HG02981 (cell line): ENCODE results near the gene PIP5K1C.

Experiments used
- ATAC-seq: cut with Tn5 transposase; IDR thresholded peaks from one replicate; pipeline ENCODE4 v1.9.1; 2021; ENCODE audit warnings: mild to moderate bottlenecking, moderate library complexity; ENCODE audit not compliant: unreplicated experiment

PIP5K1C gene

DNA sequence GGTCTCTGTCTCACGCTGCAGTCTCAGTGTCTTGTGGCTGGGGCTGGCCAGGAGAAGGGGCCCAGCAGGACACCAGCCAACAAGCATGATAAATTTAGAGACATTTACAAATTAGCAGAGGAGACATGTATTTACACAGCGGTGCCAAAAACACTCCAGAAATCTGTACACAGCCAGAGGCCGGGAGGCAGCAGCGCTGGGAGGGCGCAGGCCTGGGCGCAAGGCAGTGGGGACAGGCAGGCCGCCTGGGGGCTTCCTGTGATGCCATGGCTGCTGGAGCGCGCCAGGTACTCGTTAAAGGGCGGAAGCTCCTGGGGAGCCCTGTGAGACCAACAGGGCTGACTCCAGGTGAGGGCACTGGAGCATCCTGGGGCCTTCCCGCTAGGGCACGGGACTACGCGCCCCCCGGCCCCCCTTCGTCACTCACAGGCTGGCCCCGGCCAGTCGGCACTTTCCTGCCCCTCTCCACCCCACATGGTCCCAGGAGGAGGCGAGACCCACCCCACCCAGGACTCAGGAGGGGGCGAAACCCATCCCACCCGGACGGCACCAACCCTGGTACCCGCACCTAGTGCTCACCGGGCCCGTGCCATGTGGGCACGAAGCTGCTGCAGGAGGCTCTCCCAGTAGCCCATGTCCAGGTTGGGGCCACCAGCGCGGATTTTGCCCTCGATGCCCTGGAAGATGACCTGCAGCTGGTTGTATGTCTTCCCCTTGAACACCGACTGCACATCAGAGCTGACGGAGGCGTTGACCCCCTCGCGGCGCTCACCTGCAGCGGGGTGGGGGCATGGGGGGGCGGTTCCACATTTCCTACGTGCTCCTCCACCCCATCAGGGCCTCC, 86.2 kb downstream of the PIP5K1C start:
- ATAC-seq: no peak

DNA sequence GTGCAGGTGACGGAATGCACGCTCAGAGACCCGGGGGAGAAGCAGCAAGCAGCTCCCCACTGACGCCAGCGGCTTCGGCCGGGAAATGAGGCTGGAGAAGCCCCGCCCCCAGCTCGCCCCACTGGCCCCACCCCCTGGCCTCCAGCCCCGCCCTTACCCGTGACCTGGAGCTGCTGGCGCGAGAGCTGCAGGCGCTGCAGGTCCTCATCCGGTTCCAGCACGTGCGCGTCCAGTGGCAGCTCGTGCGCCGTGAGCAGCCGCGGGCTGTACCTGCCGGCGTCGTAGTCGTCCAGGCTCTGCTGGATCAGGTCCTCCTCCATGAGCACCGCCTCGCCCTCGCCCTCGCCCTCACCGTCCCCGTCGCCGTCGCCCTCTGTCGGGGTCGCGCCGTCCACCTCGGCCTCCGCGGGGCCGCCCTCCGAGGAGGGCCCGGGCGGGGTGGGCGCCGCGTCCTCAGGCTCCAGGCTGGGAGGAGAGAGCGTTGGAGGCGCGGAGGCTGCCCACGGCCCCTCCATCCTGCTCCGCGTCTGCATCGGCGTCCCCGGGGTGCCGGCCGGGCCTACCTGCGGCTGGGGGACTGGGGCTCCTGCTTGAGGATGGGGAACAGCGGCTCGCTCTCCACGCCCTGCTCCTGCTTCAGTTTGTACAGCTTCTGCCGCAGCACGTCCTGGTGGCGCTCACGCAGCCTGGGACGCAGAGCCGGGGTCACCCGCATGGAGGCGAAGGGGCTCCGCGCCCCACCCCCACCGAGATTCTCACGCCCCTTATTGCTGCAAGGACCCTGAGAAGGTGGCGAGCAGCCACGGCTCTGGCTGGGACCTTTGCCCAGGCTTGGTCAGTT, 87.1 kb downstream of the PIP5K1C start:
- no peak for ATAC-seq

DNA sequence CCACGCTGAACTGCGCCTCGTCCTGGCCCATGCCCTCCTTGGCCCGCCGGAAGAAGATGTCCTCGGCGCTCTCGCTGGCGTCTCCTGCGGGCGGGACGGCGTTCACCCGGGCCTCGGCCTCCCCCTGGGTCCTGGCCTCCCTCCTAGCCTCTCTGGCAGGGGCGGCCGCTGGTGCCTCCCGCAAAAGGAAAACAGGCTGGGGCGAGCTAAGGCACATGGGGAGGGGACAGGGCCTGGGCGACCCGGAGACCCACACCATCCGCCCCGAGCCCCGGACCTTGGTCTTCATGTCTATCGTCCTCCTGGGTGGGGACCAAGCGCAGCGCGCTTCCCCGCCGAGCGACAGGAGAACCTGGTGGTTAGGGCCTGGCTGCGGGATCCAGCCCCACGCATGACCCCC, 87.9 kb downstream of the PIP5K1C start:
- ATAC-seq: no peak

DNA sequence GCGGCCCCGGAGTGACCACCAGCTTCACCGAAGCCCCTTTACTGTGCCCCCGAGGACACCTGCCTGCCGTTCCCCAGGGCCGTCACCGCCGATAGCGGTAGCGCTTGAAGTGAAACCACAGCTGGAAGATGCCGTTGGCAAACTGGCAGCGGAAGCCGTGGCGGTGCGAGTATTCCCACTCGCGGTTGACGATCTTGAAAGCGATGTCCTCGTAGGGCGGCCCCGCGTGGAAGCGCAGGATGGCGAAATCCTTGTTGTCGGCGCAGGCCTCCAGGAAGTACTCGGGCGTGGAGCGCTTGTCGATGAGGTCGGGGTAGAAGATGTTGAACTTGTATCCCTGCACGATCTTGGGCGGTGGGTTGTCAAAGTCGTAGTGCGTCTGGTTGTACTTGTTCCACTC, 88.4 kb downstream of the PIP5K1C start:
- ATAC-seq: no peak

DNA sequence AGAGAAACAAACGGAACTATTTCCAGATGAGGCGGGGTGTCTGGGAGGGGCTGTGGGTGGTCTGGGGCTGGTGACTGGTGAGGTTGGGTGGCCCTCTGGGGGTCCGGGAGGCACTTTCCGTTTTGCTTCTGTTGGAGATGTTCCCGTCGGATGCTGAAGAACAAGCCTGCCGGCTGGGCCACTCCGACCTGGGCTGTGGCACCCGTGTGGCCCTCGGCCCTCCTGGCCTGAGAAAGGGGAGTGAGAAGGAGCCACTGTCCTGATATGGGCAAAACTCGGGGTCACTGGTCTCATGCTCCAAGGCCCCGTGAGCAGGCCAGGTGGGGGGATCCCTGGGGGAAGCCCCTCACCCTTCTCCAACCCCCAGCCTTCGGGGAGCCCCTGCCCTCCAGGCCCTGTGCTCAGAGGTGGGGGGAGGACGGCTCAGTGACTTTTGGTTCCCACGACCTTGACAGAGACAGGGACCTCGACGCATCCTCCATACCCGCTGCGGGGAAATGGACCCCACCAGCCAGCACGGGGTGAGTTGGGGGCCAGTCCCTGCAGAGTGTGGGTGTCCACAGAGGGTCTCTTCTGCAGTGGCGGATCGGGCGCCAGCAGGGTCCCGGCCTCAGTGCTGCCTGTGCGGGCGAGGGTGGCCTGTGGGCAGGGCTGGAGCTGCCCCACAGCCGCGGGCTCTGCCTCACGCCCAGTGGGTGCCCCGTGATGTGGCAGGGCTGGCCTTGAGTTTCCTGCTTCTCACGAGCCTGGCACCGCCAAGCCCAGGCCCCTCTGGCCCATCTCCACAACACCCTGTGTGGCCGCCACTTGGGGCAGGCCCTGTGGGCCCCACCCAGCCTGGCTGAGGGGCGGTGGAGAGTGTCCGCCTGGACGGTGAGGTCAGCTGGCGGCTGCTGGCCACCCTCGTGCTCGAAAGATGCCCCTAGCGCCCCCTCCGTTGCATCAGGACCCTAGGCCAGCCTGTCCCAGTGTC, 89.2 kb downstream of the PIP5K1C start:
- no peak for ATAC-seq

DNA sequence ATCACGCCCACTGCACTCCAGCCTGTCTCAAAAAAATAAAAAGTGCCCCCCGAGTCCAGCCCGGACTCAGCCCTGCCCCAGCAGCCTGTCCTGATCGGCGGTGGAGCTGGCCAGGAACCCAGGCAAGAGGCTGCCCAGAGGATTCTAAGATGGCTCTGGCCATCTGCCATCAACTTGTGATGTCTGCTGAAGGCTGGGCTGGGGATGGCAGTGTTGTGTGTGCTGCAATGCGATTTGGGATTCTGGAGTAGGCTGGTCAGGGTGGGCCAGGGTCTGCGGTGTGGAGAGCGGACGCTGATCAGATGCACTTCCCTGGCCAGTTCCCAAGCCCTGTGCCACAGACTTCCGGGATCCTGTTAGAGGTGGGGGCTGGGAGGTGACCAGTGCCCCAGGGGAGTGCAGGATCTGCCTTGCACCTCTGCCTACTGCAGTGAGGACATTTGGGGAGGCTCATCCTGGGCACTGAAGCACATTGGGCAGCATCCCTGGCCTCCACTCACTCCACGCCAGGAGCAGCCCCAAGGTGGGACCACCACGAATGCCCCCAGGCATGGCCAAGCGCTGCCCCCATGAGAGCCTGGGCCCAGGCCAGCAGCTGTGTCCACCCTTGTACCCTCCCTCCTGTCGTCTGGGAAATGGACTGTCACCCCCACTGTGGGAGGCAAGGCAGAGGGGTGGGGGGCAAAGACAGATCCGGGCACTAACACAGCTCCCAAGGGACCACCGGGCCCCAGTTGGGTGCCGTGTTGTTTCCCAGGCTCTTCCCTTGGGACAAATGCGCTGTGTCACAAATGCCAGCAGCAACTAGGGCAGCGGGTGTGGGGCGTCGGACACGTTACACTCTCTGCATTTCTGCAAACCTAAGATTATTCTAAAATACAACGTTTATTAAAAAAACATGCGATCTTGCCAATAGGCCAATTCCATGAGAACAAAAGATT, 90.2 kb downstream of the PIP5K1C start:
- ATAC-seq: no peak

DNA sequence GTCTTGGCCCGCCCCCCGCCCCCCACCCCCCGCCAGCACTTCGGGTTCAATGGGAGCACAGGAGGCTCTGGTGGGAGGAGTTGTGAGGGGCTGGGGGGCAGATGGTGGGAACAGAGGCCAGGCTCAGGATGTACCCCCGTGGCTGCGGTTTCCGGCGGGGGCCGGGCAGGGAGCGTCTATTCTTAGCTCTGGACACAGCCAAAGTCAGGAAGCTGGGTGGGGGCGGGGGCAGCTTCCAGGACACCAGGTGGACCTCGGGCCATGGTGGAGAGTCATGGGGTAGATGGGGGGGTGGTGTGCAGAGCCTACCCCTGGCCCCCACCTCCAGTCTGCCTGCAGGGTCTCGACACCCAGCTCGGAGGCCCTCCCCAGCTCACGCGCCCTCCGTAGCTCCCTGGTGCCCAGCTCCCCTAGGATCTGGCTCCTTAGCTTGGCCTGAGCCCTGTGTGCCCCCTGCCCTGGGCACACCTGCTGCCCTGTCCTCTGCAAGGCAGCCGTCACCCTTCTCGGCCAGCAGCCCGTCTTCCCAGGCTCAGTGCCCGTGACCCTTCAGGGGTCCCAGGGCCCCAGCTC, 91.4 kb downstream of the PIP5K1C start:
- ATAC-seq: no peak

DNA sequence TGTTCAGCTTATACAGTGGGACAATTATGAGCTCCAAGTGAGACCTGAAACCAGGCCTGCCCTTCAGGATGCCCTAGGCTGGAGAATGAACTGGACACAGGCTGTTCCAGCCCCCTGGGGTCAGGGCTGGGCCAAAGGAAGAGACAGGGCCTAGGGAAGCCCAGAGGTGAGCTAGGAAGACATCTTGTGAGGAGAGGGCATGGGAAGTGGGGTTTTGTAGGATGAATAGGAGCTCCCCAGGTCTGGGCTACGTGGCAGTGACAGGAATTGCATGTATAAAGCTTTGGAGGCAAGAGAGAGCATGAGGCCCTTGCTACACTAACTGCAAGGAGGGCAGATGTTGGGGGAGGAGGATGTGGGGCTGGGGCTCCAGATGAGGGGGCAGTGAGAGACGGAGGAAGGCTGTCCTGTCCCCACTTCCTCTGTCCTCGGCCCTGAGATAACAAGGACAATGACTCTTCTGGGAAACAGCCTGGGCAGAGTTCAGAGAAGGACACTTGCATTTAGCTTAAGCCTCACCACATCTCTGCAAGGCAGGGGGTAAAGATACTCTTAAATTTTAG, 92.1 kb downstream of the PIP5K1C start:
- no peak for ATAC-seq

DNA sequence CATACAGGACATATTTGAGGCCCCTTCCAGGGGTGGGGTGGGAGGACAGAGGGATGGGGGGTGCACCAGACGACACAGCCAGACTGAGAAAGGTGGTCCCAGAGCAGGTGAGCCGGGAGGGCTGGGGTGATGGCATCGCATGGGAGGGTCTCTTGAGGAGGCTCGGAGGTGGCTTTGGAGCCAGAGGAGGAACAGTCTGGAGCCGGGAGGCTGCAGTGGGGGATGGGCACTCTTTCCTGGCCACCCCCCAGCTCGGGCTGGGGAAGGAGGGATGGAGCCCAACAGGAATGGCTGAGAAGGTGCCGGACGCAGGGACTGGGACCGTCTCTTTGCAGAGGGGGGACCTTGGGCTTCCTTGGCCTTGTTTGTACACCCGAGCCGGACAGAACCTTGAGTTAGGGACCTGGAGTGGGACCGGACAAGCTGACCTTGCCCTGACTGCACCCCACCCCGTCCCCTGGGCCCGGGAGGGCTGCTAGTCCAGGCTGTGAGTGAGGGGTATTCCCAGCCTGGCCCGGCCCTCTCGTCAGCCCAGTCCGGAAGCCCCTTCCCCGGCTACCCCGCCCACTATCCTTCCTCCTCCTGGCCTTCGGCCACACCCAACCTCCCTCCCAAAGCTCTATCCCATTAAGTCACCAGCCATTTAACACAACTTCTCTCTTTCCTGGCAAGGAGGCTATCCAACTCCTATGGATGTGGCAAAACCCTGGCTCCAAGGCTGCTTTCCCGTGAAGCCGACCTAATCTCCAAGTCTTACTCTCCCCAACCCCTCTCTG, 92.8 kb downstream of the PIP5K1C start:
- no peak for ATAC-seq

DNA sequence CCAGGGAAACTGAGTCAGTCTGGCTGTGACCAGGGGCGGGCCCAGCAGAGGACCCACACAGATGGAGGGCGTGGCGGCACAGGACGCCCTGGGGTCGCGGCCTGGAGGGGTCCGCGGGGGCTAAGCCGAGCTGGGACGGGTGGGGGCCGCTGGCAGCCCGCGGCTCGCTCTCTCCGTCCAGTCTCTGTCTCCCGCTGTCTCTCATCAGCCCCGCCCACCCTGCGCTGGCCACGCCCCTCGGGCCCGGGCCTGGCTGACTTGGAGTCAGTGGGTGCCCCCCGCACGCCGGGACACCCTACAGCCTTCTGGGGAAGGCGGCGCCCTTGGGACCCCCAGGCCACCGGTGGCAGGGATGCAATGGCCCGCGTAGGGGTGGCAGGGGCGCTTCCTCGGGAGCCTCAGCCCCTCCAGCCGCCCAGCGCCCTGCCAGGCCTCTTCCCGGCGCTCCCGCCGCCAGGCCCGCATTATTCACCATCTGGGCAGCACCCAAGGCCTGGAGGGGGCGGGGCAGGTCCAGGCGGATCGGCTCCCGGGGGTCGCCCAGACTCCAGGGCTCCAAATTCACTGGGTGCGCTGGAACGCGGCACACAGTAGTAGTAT, 93.5 kb downstream of the PIP5K1C start, which contains the start of gene TBXA2R:
TBXA2R (minus strand) TSS at position 186 of the 600 bp plus-strand sequence. CDS start 6,241 bp downstream, outside the sequence.
- ATAC-seq: no peak

DNA sequence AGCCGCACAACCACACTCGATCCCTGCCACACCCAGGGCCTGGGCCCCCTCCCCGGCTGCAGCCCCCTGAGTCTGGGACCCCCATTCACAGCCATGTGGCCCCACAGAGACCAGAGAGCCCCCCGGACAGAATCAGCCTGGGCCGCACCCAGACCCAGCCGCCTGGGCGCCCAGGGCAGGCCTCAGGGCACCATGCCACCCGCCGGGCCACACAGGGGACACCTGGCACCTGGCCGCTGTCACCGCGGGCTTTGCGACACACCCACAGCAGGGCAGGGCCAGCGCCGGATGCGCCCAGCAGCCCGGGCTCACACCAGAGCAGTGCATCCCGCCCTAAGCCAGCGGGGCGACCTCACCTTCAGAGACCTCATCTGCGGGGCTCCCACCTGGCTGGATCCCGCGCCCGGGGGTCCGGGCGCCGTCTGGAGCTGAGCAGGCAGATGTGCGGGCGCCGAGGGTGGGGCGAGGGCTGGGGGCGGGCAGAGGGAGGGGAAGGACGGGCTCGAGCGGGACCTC, 94.0 kb downstream of the PIP5K1C start:
- no peak for ATAC-seq

DNA sequence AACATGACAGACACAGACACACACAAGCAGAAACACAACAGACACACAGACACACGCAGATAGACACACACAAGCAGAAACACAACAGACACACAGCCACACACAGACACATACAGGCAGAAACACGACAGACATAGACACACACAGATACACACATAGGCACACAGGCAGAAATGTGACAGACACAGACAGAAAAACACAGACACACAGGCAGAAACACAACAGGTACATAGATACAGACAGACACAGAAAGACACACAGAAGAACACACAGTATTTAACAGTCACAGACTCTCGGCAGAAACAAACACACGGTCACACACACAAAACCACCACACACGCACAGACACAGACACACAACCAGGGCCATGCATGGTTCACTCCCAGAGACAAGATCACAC, 94.5 kb downstream of the PIP5K1C start:
- ATAC-seq: no peak

DNA sequence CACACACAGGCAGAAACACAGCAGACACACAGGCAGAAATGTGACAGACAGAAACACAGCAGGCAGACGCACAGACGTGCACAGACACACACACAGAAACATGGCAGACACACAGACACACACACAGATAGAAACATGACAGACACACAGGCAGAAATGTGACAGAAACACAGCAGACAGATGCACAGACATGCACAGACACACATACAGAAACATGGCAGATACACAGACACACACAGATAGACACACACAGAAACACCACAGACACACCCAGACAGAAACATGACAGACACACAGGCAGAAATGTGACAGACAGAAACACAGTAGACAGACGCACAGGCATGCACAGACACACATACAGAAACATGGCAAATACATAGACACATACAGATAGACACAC, 94.9 kb downstream of the PIP5K1C start:
- ATAC-seq: no peak

DNA sequence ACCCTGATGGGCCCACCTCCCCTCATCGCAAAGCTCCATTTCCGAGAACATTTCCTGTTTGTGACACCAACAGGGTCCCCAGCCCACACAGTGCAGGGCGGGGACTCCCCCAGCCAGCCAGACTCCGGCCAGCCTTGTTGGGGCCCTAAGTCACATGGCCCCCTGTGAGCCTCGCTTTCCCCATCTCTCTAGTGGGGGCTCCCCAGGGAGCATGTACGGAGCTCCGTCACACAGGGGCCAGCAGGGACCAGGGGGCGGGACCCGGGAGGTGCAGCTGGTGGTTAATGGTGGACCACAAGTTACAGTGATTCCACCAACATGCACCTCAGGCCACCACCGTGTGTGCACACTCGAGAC, 95.3 kb downstream of the PIP5K1C start:
- no peak for ATAC-seq

DNA sequence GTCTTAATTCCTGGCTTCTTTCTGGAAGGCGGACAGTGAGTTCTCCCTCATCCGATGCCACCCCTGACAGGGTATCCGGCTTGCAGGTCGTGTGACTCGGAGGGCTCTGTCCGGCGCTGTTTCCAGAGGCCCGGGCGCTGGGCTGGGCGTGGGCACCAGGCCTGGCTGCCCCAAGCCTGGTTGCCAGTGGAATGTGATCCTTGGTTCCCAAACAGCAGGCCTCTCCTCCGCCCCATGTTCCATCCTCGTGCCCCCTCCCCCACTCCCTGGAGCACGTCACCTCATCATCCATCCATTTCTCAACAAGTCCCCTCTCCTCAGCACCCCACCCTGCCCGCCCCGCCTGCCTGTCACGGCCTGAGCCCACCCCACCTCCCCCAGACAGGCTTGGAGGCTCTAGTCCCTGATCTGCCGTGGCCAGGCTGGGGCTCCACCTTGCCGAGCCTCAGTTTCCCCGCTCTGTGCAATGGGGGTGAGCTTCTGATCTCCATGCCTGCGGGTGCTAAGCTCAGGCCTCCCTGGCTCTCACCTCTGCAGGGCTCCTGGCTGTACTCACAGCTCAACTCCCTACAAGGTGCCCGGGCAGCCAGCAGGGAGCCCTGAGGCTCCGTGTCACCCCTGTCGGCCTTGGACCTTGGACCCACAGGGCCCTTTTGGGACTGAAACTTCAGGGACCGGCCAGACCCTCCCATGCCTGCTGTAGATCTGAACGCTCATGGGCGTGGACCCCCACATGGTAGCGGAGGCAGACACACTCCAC, 95.9 kb downstream of the PIP5K1C start:
- ATAC-seq: no peak

DNA sequence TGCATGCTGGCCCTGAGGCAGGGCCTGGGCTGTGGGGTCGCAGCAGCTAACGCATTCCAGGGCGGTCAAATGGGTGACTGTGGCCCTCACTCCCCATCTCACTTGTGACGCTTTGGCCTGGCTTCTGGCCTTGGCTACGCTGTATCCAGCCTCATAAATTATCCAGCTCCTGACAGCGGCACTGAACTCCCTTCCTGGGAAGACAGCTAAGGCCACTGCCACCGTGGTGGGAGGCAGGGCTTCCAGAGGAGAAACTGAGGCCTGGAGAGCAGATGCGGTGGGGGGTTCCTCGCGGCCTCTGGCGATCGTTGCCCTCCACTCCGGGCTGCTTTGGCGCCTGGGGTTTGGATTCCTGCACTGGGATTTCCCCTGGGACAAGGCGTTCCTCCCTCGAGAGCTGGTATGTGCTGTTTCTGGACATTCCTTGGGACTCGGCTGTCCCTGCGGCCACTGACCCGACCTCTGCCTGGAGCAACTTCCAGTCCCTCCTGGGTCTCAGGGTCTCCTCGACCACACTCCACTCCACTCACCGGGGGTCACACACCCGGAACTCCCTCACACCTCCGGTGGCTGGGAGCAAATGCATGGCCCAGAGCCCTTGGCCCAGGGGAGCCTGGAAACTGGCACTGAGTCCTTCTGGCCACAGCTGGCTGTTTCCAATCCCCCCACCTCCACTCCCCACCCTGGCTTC, 97.0 kb downstream of the PIP5K1C start:
- no peak for ATAC-seq
